H9 (cell line): ENCODE results near the gene BRI3. TPM values are rescaled to one million over a fixed set of nuclear protein-coding genes. Genes with fewer than 3 reads are reported as not detected.

Source experiments
- DNase-seq: peaks from one replicate; pipeline ENCODE4 v3.0.0-alpha.2; 2017
- H2AFZ ChIP-seq: one replicate; pipeline ENCODE4 v1.6.1; 2013; ENCODE audit warnings: mild to moderate bottlenecking, low read length, control low read depth, moderate library complexity
- H2AK5ac ChIP-seq: 2 replicates; pipeline ENCODE4 v1.6.1; 2013; ENCODE audit warnings: low read length, control low read depth, mixed read lengths; ENCODE audit not compliant: insufficient read length
- H2BK120ac ChIP-seq: one replicate; pipeline ENCODE4 v1.6.1; 2013; ENCODE audit warnings: low read depth, mild to moderate bottlenecking, low read length, control low read depth, inconsistent platforms; ENCODE audit not compliant: poor library complexity, severe bottlenecking
- H2BK12ac ChIP-seq: 2 replicates; pipeline ENCODE4 v1.6.1; 2013; ENCODE audit warnings: low read length, control low read depth, mixed read lengths, low read depth; ENCODE audit not compliant: insufficient read length
- H2BK15ac ChIP-seq: 2 replicates; pipeline ENCODE4 v1.6.1; 2013; ENCODE audit warnings: low read depth, low read length, control low read depth
- H2BK20ac ChIP-seq: one replicate; pipeline ENCODE4 v1.6.1; 2013; ENCODE audit warnings: low read depth, mild to moderate bottlenecking, low read length, control low read depth, inconsistent platforms; ENCODE audit not compliant: poor library complexity, severe bottlenecking
- H2BK5ac ChIP-seq: 2 replicates; pipeline ENCODE4 v1.6.1; 2013; ENCODE audit warnings: low read length, control low read depth, mixed read lengths; ENCODE audit not compliant: insufficient read length
- H3K14ac ChIP-seq: 2 replicates; pipeline ENCODE4 v1.6.1; 2013; ENCODE audit warnings: low read length, control low read depth; ENCODE audit not compliant: insufficient read depth
- H3K18ac ChIP-seq: 2 replicates; pipeline ENCODE4 v1.6.1; 2013; ENCODE audit warnings: low read depth, mild to moderate bottlenecking, mixed read lengths, low read length, control low read depth; ENCODE audit not compliant: insufficient read length
- H3K23ac ChIP-seq: 2 replicates; pipeline ENCODE4 v1.6.1; 2013; ENCODE audit warnings: low read length, control low read depth, mixed read lengths, low read depth; ENCODE audit not compliant: insufficient read length
- H3K23me2 ChIP-seq: 2 replicates; pipeline ENCODE4 v1.6.1; 2013; ENCODE audit warnings: low read depth, mild to moderate bottlenecking, mixed read lengths, low read length, control low read depth; ENCODE audit not compliant: insufficient read length, poor library complexity, severe bottlenecking
- H3K27ac ChIP-seq: 2 replicates; pipeline ENCODE4 v1.5.1; 2013; ENCODE audit warnings: low read length, control low read depth, mixed read lengths, low read depth; ENCODE audit not compliant: insufficient read length
- H3K27me3 ChIP-seq: 2 replicates; pipeline ENCODE4 v1.6.1; 2013; ENCODE audit warnings: low read length, control low read depth, inconsistent platforms; ENCODE audit not compliant: insufficient read depth
- H3K4ac ChIP-seq: 2 replicates; pipeline ENCODE4 v1.6.1; 2013; ENCODE audit warnings: low read depth, mild to moderate bottlenecking, control low read depth, inconsistent platforms, low read length, moderate library complexity
- H3K4me1 ChIP-seq: 2 replicates; pipeline ENCODE4 v1.6.1; 2013; ENCODE audit warnings: low read length, control low read depth, inconsistent platforms; ENCODE audit not compliant: insufficient read depth
- H3K4me2 ChIP-seq: 2 replicates; pipeline ENCODE4 v1.6.1; 2013; ENCODE audit warnings: low read length, control low read depth, mixed read lengths; ENCODE audit not compliant: insufficient read length, insufficient read depth
- H3K56ac ChIP-seq: 2 replicates; pipeline ENCODE4 v1.6.1; 2013; ENCODE audit warnings: low read depth, mild to moderate bottlenecking, mixed read lengths, low read length, control low read depth; ENCODE audit not compliant: insufficient read length
- H3K79me1 ChIP-seq: 2 replicates; pipeline ENCODE4 v1.6.1; 2013; ENCODE audit warnings: low read depth, mild to moderate bottlenecking, moderate library complexity, low read length, control low read depth, inconsistent platforms; ENCODE audit not compliant: insufficient read depth, poor library complexity, severe bottlenecking
- H3K79me2 ChIP-seq: 2 replicates; pipeline ENCODE4 v1.6.1; 2013; ENCODE audit warnings: low read length, control low read depth, inconsistent platforms; ENCODE audit not compliant: insufficient read depth
- H3K9ac ChIP-seq: 2 replicates; pipeline ENCODE4 v1.6.1; 2013; ENCODE audit warnings: low read length, control low read depth, mixed read lengths; ENCODE audit not compliant: insufficient read length; ENCODE audit errors: extremely low read depth
- H3K9me3 ChIP-seq: one replicate; pipeline ENCODE4 v1.6.1; 2013; ENCODE audit warnings: low read depth, low read length, inconsistent platforms; ENCODE audit not compliant: control insufficient read depth
- H3T11ph ChIP-seq: one replicate; pipeline ENCODE4 v1.6.1; 2013; ENCODE audit warnings: mild to moderate bottlenecking, low read length, control low read depth, inconsistent platforms
- H4K20me1 ChIP-seq: one replicate; pipeline ENCODE4 v1.6.1; 2013; ENCODE audit not compliant: control insufficient read depth, insufficient read length, insufficient read depth
- H4K5ac ChIP-seq: 2 replicates; pipeline ENCODE4 v1.6.1; 2013; ENCODE audit warnings: low read depth, mild to moderate bottlenecking, mixed read lengths, low read length, control low read depth; ENCODE audit not compliant: insufficient read length
- H4K8ac ChIP-seq: replicated peaks from 2 replicates; pipeline ENCODE4 v1.6.1; 2013; ENCODE audit warnings: low read length, control low read depth, mixed read lengths, low read depth; ENCODE audit not compliant: insufficient read length
- H4K91ac ChIP-seq: 2 replicates; pipeline ENCODE4 v1.6.1; 2013; ENCODE audit warnings: low read depth, mild to moderate bottlenecking, moderate library complexity, mixed read lengths, low read length, control low read depth; ENCODE audit not compliant: insufficient read length
- H3K27ac Mint-ChIP-seq, 3 experiments: 2 replicates in 2 of 3; 3 replicates in 1 of 3; pipeline ENCODE4 v1.8.0; 2020 to 2021; ENCODE audit warnings: mixed read lengths in 3 of 3, mild to moderate bottlenecking in 1 of 3, moderate library complexity in 1 of 3
- H3K27me3 Mint-ChIP-seq: 2 replicates; pipeline ENCODE4 v1.8.0; 2021; ENCODE audit warnings: low read depth, mild to moderate bottlenecking, moderate library complexity, mixed read lengths
- H3K36me3 Mint-ChIP-seq, 3 experiments: 2 replicates in 2 of 3; 3 replicates in 1 of 3; pipeline ENCODE4 v1.8.0; 2020 to 2021; ENCODE audit warnings: low read depth in 3 of 3, mixed read lengths in 3 of 3; ENCODE audit not compliant: insufficient read depth in 1 of 3
- H3K4me1 Mint-ChIP-seq, 2 experiments: 2 replicates each; pipeline ENCODE4 v1.8.0; 2020; ENCODE audit warnings: mixed read lengths in 2 of 2
- H3K4me3 Mint-ChIP-seq, 2 experiments: 2 replicates in 1 of 2; 3 replicates in 1 of 2; pipeline ENCODE4 v1.8.0; 2020 to 2021; ENCODE audit warnings: mild to moderate bottlenecking in 2 of 2, mixed read lengths in 2 of 2, moderate library complexity in 1 of 2
- H3K9me3 Mint-ChIP-seq, 2 experiments: 2 replicates in 1 of 2; 3 replicates in 1 of 2; pipeline ENCODE4 v1.8.0; 2020; ENCODE audit warnings: mild to moderate bottlenecking in 2 of 2, mixed read lengths in 2 of 2, moderate library complexity in 1 of 2
- CTCF ChIP-seq: fragments of 200-600 bp; sonication (generic); conservative IDR thresholded peaks from 3 replicates; pipeline ENCODE4 v1.8.0; 2021; ENCODE audit warnings: antibody characterized with exemption, mild to moderate bottlenecking
- WGBS: extraction: QIAGEN DNeasy Blood & Tissue Kit; methylation state at CpG from one replicate; pipeline ENCODE4 v1.1.7; 2013; ENCODE audit warnings: missing lambda C conversion rate, low lambda C conversion rate, mixed read lengths; ENCODE audit not compliant: insufficient read length; ENCODE audit errors: extremely low coverage; 5-methylcytosine and 5-hydroxymethylcytosine counted together
- total RNA-seq: library from RNA; stranded (reverse); gene quantifications from 2 replicates; pipeline ENCODE4 v1.2.1, GENCODE V29; 2021

BRI3 gene
- total RNA-seq, 1 experiment from 2014 or later = 102 TPM

- no peak overlapping the region for H4K91ac ChIP-seq
- no peak overlapping the region for H4K5ac ChIP-seq
- Mint-ChIP-seq H3K36me3 (peaks cover 38 to 85% (median 72%) of the 10 kb centered on the region in 3 experiments), H3K4me1 (peaks cover 12 to 14% of the 10 kb centered on the region in 2 experiments), H3K27ac (peak overlapping the region in 1 of 3 experiments; percentile 7; a peak in 3 of 7 replicates), H3K9me3 (no peaks in the 10 kb centered on the region), H3K27me3 (no peaks in the 10 kb centered on the region), H3K4me3 (no peak overlapping the region)
- no peak overlapping the region for H3K14ac ChIP-seq
- no peak overlapping the region for H3K27ac ChIP-seq
- no peak for DNase-seq
- no peaks in the 10 kb centered on the region for H3K27me3 ChIP-seq
- H2AK5ac ChIP-seq = no peak overlapping the region
- no peak overlapping the region for H2AFZ ChIP-seq
- no peaks in the 10 kb centered on the region for H3K79me1 ChIP-seq
- no peak overlapping the region for H3T11ph ChIP-seq
- H3K4me1 ChIP-seq = peaks cover 3% of the 10 kb centered on the region; the same call in 1 of the 2 replicates
- no CpG with 5 or more reads among the region's 22 CpGs for WGBS
- no peak overlapping the region for H4K8ac ChIP-seq
- H2BK12ac ChIP-seq = no peak overlapping the region
- no peak overlapping the region for H3K18ac ChIP-seq
- no peak overlapping the region for H3K4ac ChIP-seq
- no peak overlapping the region for H2BK120ac ChIP-seq
- no peaks in the 10 kb centered on the region for H3K23me2 ChIP-seq
- H4K20me1 ChIP-seq = peaks cover 2% of the 10 kb centered on the region
- no peaks in the 10 kb centered on the region for H3K9me3 ChIP-seq
- no peak overlapping the region for H3K9ac ChIP-seq
- H2BK5ac ChIP-seq = no peak overlapping the region
- TF ChIP-seq CTCF = no peak
- H3K4me2 ChIP-seq = no peak overlapping the region
- no peak overlapping the region for H3K56ac ChIP-seq
- no peak overlapping the region for H2BK20ac ChIP-seq
- no peak overlapping the region for H3K23ac ChIP-seq
- no peaks in the 10 kb centered on the region for H3K79me2 ChIP-seq
- H2BK15ac ChIP-seq = no peak overlapping the region
These were observed 24.6 kb downstream of the BRI3 start for GRCh38 chr7:98305951-98306535.
